Activated CD8-positive, alpha-beta memory T cell treated with anti-CD3 and anti-CD28 coated beads for 24 hours (primary cell): ENCODE measurements around the gene DDX17.
A peak's percentile ranks its signal among the peaks of the same experiment; 100 is the strongest.

ENCODE experiments used
- DNase-seq: peaks from one replicate; pipeline ENCODE4 v3.0.0-alpha.2; 2020

Gene DDX17

GRCh38 chr22:38464992-38465672 lies 41.0 kb downstream of the DDX17 start:
- DNase-seq: no peak

- DNase-seq: no peak
Observed at GRCh38 chr22:38462960-38463784, 42.9 kb downstream of the DDX17 start.

- peak; percentile 78 for DNase-seq
Observed at GRCh38 chr22:38461414-38462081, 44.6 kb downstream of the DDX17 start.

- no peak for DNase-seq
Observed at GRCh38 chr22:38461057-38461413, 45.1 kb downstream of the DDX17 start.

- DNase-seq: no peak
Observed at GRCh38 chr22:38460426-38460840, 45.7 kb downstream of the DDX17 start.

GRCh38 chr22:38456841-38457699 lies 49.0 kb downstream of the DDX17 start:
- DNase-seq: no peak

GRCh38 chr22:38456272-38456835 lies 49.8 kb downstream of the DDX17 start:
- no peak for DNase-seq

- no peak for DNase-seq
Observed at GRCh38 chr22:38455530-38456271, 50.4 kb downstream of the DDX17 start.

GRCh38 chr22:38455076-38455529 lies 51.0 kb downstream of the DDX17 start, which contains the start of gene KCNJ4:
Gene KCNJ4 (minus strand): TSS chr22:38455199. CDS start chr22:38428132, 27,067 bp downstream.
- no peak for DNase-seq

- no peak for DNase-seq
Observed at GRCh38 chr22:38454353-38455075, 51.6 kb downstream of the DDX17 start.

- no peak for DNase-seq
Observed at GRCh38 chr22:38453996-38454352, 52.1 kb downstream of the DDX17 start.

GRCh38 chr22:38453066-38453672 lies 52.9 kb downstream of the DDX17 start:
- DNase-seq: no peak

- DNase-seq: no peak
Observed at GRCh38 chr22:38452373-38453065, 53.6 kb downstream of the DDX17 start.

GRCh38 chr22:38451864-38452263 lies 54.2 kb downstream of the DDX17 start:
- DNase-seq: no peak

- DNase-seq: no peak
Observed at GRCh38 chr22:38451404-38451803, 54.7 kb downstream of the DDX17 start.

GRCh38 chr22:38450234-38450797 lies 55.8 kb downstream of the DDX17 start:
- DNase-seq: no peak

GRCh38 chr22:38449776-38450175 lies 56.3 kb downstream of the DDX17 start:
- no peak for DNase-seq

GRCh38 chr22:38448945-38449745 lies 57.0 kb downstream of the DDX17 start:
- DNase-seq: no peak
